ENCODE measurements around the gene ERFL.
"Not testable (repeated sequence)": the region's sequence is repeated elsewhere in the genome, so short reads cannot be mapped to it uniquely, and the experiment has no call there.

ERFL gene

DNA sequence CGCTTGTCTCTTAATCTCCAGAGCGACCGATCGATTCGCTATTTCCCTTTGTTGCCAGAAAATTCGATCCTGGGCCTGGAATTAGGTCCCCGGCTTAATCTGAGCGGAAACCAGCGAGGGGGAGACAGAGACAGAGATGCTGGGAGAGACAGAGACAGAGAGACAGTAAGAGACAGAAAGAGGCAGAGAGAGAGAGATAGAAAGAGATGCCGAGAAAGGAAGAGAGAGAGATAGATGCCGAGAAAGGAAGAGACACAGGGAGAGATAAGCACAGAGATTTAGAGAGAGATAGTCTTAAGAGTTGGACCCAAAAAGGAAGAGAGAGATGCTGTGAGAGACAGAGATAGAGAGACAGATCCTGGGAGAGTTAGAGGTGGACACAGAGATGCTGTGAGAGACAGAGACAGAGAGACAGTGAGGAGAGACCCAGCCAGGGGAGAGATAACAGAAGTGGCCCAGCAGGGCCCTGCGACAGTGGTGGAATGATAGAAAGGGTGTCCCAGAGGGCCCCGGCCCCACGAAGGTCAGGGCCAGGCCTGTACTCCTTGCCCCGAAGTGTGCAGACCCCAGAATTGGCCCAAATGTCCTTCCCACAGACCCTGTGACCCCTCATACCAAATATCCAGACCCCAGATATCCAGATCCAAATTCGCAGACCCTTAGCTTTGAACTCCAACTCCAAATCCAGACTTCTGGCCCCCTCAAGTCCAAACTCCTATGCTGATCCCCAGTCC lies 1.3 kb downstream of the ERFL start:
- DNase-seq, result no peak

- no peak for DNase-seq
Measured at GRCh38 chr19:41926028-41926762, 2.1 kb downstream of the ERFL start.

GRCh38 chr19:41925208-41926003 lies 2.8 kb downstream of the ERFL start:
- DNase-seq, result no peak

DNA sequence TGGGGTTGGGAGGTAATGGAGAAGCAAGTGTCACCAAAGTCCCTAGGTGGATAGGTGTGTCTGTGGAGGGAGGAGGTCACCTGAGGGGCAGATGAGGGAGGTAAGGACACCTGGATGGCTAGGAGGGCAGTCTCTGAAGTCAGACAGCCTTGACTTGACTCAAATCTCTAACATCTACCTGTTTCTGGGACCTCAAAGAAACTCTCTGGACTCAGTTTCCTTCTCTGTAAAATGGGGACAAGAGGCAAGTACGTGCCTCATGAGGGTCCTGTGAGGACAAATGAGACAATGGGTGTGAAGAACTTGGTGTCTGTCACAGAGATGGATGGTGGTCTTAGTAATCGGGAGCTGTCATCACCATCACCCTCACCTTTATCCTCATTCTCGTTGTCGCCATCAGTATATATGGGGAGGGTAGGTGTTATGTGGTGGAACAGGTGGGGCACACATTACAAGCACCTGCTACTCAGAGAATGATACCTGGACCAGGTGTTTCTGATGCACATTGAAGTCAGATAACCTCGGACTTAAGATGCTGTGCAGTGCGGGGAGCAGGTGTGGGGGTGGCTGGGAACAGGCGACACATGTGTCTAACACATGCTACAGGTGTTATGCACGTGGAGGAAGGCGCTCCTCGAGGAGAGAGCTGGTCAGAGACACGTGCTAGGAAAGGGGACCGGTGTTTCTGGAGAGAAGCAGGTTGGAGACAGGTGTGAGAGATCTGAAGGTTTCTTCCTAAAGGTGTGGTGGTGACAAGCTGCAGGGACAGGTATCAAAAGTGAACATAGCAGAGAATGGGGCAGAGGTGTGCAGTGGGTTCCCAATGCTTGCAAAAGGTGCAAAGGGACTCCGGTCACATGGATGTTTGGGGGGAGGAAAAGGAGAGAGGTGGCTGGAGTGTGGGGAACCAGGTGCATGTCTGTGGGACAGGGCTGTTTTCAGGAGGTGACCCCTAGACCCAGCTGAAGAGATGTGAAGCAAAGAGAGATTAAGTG lies 3.8 kb downstream of the ERFL start:
- DNase-seq, result no peak

DNA sequence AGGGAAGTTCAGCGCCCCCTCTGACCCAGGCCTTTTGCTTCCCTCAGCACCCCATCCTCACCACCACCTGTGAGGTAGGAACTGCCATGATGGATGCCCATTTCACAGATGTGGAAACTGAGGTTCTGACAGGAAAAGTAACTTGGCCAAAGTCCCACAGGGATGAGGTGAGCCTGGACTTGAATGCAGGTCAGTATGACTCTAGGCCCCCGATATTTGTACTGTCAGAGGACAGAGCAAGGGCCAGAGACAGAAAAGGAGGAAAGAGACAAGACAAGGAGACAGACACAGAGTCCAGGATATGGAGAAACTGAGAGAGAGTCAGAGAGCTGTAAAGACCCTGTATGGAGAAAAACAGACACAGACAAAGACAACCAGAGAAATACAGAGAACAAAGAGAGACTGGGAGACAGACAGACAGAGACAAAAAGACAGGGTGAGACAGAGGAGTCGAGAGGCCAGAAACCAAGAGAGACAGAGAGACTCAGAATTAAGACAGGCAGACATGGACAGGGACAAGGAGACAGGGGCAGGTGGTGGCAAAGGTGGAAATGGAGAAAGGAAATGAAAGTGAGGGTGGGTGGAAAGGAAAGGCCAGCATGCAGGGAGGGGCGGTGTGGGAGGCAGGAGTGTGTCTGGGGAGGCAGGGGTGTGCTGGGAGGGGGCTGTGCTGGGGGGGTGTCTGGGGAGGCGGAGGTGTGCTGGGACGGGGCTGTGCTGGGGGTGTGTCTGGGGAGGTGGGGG lies 5.0 kb downstream of the ERFL start:
- no peak for DNase-seq

DNA sequence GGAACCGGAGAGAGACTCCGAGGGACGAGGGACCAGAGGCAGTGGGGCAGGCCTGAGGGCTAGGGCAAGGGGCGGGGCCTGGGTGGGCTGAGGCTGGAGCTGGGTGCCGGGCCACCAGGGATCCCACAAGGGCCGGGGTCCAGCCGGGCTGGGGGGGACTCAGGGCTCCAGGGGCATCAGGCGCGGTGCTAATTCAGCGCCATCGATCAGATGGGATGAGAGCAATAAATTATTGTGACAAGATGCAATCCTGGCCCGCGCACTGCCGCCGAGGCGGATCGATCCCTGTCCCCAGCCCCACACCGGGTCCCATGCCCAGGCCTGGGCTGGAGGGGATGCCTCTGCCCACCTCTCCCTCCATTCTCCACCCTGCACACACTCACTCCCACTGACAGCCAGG lies 5.7 kb downstream of the ERFL start:
- no peak for DNase-seq

- DNase-seq, result no peak
Measured at GRCh38 chr19:41921577-41922576, 6.4 kb downstream of the ERFL start.

- DNase-seq, result no peak
Measured at GRCh38 chr19:41920882-41921576, 7.2 kb downstream of the ERFL start.

GRCh38 chr19:41919948-41920712 lies 8.1 kb downstream of the ERFL start:
- no peak for DNase-seq

DNA sequence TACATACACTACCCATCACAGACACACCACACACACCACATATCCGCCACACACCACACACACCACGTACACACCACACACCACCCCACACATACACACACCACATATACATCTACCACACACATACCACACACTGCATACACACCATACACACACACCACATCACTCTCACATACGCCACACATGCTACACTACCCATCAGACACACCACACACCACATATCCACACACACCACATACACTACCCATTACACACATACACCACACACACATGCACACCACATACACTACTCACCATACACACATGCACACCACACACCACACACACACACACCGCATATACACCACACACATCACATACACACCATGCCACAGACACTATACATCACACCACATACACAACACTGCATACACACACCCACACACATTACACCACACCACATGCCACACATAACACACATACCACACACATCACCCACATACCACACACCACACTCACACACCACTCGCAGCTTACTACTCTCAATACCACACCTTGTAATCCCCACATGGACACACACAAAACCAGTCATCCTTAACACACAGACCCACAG lies 9.5 kb downstream of the ERFL start:
- no peak for DNase-seq

GRCh38 chr19:41918095-41918494 lies 10.2 kb downstream of the ERFL start:
- no peak for DNase-seq

DNA sequence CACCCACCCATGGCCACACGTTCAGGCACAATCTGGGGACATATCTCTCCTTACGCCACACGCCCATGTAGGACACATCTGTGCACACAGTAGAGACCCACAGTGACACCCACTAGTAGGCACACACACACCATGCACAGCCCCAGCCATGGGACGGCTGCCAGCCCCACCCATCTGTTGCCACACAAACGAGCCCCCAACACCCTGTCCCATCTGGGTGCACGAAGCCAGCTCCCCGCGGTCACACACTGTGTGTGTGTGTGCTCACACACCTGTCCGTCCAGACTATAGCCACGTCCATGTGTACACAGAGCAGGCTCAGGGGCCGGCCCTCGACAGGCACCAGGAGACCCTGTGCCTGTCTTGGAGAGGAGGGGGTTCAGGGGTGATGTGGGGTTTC lies 10.6 kb downstream of the ERFL start:
- DNase-seq, result no peak

DNA sequence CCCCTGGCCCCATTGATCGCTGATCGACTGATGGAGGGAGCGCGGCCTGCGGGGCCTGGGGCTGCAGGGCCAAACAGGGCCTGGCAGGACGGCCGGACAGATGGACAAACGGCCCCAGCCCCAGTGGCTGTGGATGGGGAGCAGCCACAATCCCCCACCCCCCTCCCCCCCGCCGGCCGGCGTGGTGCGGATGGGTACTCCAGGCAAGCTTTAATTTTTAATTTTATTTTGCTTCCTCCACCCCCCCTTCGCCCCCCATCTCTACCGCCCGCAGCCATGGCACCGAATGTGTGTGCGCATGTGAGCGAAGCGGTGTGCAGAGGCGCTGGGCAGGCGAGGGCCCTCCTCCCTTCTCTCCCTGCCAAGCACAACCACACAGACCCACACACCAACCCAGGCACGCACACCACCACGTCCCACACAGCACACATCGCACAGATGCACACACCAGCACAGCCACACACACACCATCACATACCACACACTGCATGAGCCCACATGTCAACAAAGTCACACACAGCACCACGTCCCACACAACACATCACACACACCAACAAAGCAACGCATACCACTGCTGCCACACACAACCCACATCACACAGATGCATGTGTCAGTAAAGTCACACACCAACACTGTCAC lies 12.4 kb downstream of the ERFL start:
- DNase-seq, result no peak

DNA sequence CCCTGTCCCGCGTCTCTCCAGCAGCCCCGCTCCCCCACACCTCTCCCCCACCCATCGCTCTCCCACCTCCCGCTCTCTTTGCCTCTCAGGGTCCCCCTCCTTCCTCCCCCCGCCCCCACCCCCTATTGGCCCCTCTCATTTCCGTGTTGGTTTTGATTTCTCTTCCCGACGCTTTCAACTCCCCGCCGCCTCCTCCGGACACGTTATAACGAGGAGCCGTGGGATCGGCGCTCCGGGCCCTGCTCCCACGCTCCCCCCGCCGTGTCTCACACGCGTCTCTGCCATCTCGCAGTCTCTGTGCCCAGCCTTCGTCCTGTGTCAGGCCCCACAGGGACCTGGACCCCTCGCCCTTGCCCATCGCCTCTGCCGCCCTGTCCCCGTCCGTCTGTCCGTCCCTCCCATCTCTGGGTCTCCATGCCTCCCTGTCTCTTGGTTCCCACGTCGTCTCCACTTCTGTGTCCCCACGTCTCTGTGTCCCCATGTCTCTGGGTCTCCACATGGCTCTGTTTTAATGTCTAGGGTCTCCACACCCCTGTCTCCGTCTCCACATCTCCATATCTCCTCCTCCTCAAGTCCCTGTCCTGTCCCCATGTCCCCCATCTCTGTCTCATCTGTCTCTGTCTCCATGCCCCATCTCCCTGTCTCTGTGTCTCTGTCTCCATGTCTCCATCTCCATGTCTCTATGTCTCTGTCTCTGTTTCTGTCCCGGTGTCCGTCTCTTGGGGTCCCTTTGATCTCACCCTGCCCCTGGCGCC lies 13.1 kb downstream of the ERFL start:
- no peak for DNase-seq

DNA sequence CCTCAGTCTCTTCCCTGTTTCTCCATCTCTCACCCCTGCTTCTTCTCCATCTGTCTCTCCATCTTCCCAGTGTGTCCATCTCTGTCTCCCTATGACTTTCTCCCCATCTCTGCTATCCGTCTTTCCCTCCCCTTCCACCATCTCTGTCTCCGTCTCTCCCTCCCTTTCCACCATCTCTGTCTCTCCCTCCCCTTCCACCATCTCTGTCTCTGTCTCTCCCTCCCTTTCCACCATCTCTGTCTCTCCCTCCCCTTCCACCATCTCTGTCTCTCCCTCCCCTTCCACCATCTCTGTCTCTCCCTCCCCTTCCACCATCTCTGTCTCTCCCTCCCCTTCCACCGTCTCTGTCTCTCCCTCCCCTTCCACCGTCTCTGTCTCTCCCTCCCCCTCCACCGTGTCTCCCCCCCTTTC lies 13.8 kb downstream of the ERFL start:
- DNase-seq, result not testable (repeated sequence)

- no peak for DNase-seq
Measured at GRCh38 chr19:41913538-41914423, 14.5 kb downstream of the ERFL start.
